ENCODE measurements around the gene RHEBL1.

DNA sequence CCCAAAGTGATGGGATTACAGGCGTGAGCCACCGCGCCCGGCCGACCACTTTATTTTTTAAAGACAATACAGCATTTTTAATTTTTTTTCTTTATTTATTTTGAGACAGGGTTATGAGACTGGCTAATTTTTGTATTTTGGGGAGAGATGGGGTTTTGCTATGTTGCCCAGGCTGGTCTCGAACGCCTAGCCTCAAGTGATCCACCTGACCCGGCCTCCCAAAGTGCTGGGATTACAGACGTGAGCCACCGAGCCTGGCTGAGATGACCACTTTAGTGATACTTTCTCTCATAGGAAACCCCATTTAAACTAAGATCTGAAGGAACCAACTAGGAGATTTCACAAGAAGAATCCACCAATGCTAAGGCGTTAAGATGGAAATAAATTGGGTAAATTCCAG, 1.2 kb upstream of the RHEBL1 start:
- no peak for TF ChIP-seq CTCF (IDR thresholded peaks at IDR 0.05)
- no peak for TF ChIP-seq POLR2A (IDR thresholded peaks at IDR 0.05)

Measured in body of pancreas (tissue), 4 donors.